Measurements from ENCODE around the gene ALPL.

The ALPL gene

DNA sequence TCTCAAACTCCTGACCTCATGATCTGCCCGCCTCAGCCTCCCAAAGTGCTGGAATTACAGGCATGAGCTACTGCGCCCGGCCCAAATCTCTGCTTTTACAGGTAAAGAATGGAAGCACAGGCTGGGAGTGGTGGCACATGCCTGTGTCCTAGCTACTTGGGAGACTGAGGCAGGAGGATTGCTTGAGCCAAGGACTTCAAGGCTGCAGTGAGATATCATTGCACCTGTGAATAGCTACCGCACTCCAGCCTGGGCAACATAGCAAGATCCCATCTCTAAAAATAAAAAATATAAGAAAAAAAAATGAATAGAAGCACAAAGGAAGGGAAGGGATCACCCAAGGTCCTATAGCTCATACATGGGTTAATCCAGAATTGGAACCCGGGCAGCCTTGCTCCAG, 15.0 kb downstream of the ALPL start:
- Histone ChIP-seq H3K36me3 (ENCODE audit: control insufficient read depth in 2 of 2, insufficient read depth in 1 of 2, low read length in 2 of 2) (no peaks in the 10 kb centered on the region), H3K27ac (ENCODE audit: extremely low read depth, low read depth, low read length) (no peak overlapping the region), H3K4me3 (ENCODE audit: low read depth, low read length) (no peak overlapping the region), H3K4me1 (ENCODE audit: control insufficient read depth, insufficient read depth, low read length) (no peaks in the 10 kb centered on the region), H3K9me3 (ENCODE audit: control insufficient read depth, insufficient read depth, low read depth, low read length) (no peaks in the 10 kb centered on the region)
- POLR2A ChIA-PET = no interaction called here
- TF ChIP-seq ZNF10 (tag by site-specific recombination; IDR thresholded peaks at IDR 0.05) = no peak
- no peak for TF ChIP-seq REPIN1 (tag by site-specific recombination; IDR thresholded peaks at IDR 0.05; ENCODE audit: low read depth)
- TF ChIP-seq ZNF549 (tag by site-specific recombination; IDR thresholded peaks at IDR 0.05) = no peak
- peak; percentile 74 for TF ChIP-seq ZNF121 (tag by site-specific recombination; IDR thresholded peaks at IDR 0.05)
- no peak for TF ChIP-seq ZEB2 (tag by site-specific recombination; IDR thresholded peaks at IDR 0.05)
- TF ChIP-seq, protein P1, sequence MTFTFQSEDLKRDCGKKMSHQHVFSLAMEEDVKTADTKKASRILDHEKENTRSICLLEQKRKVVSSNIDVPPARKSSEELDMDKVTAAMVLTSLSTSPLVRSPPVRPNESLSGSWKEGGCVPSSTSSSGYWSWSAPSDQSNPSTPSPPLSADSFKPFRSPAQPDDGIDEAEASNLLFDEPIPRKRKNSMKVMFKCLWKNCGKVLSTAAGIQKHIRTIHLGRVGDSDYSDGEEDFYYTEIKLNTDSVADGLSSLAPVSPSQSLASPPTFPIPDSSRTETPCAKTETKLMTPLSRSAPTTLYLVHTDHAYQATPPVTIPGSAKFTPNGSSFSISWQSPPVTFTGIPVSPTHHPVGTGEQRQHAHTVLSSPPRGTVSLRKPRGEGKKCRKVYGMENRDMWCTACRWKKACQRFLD (tag by site-specific recombination; IDR thresholded peaks at IDR 0.05) = no peak
- no peak for TF ChIP-seq MEIS1 (CRISPR knock-in tag; IDR thresholded peaks at IDR 0.05; ENCODE audit: borderline replicate concordance)
- CTCF ChIA-PET = interaction anchor here (0.7 to 2.1 kb wide), 5 partner anchors 12 to 358 kb away, joined by 3 to 8 read pairs (median 3); no protein-coding TSS in a partner anchor

DNA sequence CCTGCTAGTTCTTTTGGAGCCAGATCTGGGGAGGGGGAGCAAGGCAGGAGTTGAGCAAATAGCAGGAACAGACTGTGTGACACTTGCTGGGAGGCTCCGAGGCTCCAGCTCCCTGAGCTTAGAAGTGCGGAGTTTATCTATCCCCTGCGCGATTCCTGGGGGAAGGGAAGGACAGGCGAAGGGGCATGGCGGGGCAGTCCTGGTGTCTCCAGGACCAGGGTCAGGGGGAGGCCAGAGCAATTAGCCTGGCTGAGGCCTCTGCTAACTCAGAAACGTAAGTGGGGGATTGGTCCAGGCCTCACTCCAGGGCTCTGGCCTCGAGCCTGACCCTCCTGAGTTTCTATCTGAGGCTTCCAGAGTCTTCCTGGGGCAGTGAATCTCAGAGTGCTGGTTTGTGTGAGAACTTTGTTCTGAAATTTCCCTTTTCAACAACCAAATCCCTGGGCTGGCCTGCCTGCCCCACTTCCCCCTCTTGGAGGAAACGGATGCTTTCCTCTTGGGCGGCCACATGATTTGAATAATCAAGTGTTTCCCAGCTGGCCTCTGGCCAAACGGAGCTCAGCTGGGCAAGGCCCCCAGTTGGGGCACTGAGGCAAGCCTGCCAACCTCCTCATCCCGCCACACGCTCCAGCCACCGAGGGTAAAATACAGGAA, 15.6 kb downstream of the ALPL start:
- TF ChIP-seq ZNF221 (tag by site-specific recombination; IDR thresholded peaks at IDR 0.05; ENCODE audit: borderline replicate concordance) (no peak), ZNF76 (tag by site-specific recombination; IDR thresholded peaks at IDR 0.05; ENCODE audit: borderline replicate concordance, low read depth) (no peak), ZNF624 (tag by site-specific recombination; IDR thresholded peaks at IDR 0.05) (no peak), ZNF473 (tag by site-specific recombination; IDR thresholded peaks at IDR 0.05) (no peak), EGR2 (tag by site-specific recombination; IDR thresholded peaks at IDR 0.05; ENCODE audit: low read depth) (no peak), ZNF558 (tag by site-specific recombination; IDR thresholded peaks at IDR 0.05) (no peak), ZNF514 (tag by site-specific recombination; IDR thresholded peaks at IDR 0.05) (no peak)
- TF ChIP-seq, protein P2, sequence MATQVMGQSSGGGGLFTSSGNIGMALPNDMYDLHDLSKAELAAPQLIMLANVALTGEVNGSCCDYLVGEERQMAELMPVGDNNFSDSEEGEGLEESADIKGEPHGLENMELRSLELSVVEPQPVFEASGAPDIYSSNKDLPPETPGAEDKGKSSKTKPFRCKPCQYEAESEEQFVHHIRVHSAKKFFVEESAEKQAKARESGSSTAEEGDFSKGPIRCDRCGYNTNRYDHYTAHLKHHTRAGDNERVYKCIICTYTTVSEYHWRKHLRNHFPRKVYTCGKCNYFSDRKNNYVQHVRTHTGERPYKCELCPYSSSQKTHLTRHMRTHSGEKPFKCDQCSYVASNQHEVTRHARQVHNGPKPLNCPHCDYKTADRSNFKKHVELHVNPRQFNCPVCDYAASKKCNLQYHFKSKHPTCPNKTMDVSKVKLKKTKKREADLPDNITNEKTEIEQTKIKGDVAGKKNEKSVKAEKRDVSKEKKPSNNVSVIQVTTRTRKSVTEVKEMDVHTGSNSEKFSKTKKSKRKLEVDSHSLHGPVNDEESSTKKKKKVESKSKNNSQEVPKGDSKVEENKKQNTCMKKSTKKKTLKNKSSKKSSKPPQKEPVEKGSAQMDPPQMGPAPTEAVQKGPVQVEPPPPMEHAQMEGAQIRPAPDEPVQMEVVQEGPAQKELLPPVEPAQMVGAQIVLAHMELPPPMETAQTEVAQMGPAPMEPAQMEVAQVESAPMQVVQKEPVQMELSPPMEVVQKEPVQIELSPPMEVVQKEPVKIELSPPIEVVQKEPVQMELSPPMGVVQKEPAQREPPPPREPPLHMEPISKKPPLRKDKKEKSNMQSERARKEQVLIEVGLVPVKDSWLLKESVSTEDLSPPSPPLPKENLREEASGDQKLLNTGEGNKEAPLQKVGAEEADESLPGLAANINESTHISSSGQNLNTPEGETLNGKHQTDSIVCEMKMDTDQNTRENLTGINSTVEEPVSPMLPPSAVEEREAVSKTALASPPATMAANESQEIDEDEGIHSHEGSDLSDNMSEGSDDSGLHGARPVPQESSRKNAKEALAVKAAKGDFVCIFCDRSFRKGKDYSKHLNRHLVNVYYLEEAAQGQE (tag by site-specific recombination; IDR thresholded peaks at IDR 0.05) = no peak
- TF ChIP-seq, protein P3, sequence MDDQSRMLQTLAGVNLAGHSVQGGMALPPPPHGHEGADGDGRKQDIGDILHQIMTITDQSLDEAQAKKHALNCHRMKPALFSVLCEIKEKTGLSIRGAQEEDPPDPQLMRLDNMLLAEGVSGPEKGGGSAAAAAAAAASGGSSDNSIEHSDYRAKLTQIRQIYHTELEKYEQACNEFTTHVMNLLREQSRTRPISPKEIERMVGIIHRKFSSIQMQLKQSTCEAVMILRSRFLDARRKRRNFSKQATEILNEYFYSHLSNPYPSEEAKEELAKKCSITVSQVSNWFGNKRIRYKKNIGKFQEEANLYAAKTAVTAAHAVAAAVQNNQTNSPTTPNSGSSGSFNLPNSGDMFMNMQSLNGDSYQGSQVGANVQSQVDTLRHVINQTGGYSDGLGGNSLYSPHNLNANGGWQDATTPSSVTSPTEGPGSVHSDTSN (CRISPR knock-in tag; IDR thresholded peaks at IDR 0.05) = no peak
- no peak overlapping the region for H3K4me3 ChIP-seq (ENCODE audit: low read depth, low read length)
- ChIA-PET CTCF (interaction anchor here (0.7 to 1.2 kb wide), 4 partner anchors 12 to 358 kb away, joined by 3 to 8 read pairs (median 3); no protein-coding TSS in a partner anchor), POLR2A (no interaction called here)
- H3K9me3 ChIP-seq (ENCODE audit: control insufficient read depth, insufficient read depth, low read depth, low read length) = no peaks in the 10 kb centered on the region
- no peaks in the 10 kb centered on the region for H3K4me1 ChIP-seq (ENCODE audit: control insufficient read depth, insufficient read depth, low read length)
- no peak overlapping the region for H3K27ac ChIP-seq (ENCODE audit: extremely low read depth, low read depth, low read length)
- no peaks in the 10 kb centered on the region for H3K36me3 ChIP-seq (ENCODE audit: control insufficient read depth in 2 of 2, insufficient read depth in 1 of 2, low read length in 2 of 2)

DNA sequence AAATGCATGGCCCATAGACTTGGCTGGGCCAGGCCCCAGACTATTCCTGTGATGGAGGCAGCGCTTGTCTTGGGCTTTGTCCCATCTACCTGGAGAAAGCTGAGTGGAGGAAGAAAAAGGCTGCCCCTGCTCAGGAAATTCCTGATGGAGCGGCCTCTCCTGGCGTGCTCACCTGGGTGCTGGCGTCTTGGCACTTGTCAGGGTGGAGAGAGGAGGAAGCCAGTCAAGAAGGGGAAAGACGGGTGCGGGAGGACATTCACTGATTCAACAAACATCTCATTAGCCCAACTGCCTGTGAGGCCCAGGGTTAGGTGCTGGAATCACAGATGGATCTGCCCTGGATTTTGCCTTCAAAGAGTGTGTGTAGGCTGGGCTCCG, 16.1 kb downstream of the ALPL start:
- H3K9me3 ChIP-seq (ENCODE audit: control insufficient read depth, insufficient read depth, low read depth, low read length) = no peaks in the 10 kb centered on the region
- CTCF ChIA-PET = interaction anchor here (1.3 kb wide), 1 partner anchor 14 kb away, joined by 4 read pairs; no protein-coding TSS in a partner anchor
- no peaks in the 10 kb centered on the region for H3K4me1 ChIP-seq (ENCODE audit: control insufficient read depth, insufficient read depth, low read length)
- no peak overlapping the region for H3K4me3 ChIP-seq (ENCODE audit: low read depth, low read length)
- POLR2A ChIA-PET = no interaction called here
- TF ChIP-seq ZFHX2 (tag by site-specific recombination; conservative IDR thresholded peaks at IDR 0.05) (peak; percentile 27; the same call in 1 of the 2 replicates), YY2 (tag by site-specific recombination; IDR thresholded peaks at IDR 0.05) (no peak)
- TF ChIP-seq, protein P4, sequence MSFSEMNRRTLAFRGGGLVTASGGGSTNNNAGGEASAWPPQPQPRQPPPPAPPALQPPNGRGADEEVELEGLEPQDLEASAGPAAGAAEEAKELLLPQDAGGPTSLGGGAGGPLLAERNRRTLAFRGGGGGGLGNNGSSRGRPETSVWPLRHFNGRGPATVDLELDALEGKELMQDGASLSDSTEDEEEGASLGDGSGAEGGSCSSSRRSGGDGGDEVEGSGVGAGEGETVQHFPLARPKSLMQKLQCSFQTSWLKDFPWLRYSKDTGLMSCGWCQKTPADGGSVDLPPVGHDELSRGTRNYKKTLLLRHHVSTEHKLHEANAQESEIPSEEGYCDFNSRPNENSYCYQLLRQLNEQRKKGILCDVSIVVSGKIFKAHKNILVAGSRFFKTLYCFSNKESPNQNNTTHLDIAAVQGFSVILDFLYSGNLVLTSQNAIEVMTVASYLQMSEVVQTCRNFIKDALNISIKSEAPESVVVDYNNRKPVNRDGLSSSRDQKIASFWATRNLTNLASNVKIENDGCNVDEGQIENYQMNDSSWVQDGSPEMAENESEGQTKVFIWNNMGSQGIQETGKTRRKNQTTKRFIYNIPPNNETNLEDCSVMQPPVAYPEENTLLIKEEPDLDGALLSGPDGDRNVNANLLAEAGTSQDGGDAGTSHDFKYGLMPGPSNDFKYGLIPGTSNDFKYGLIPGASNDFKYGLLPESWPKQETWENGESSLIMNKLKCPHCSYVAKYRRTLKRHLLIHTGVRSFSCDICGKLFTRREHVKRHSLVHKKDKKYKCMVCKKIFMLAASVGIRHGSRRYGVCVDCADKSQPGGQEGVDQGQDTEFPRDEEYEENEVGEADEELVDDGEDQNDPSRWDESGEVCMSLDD (tag by site-specific recombination; IDR thresholded peaks at IDR 0.05) = no peak
- no peaks in the 10 kb centered on the region for H3K36me3 ChIP-seq (ENCODE audit: control insufficient read depth in 2 of 2, insufficient read depth in 1 of 2, low read length in 2 of 2)
- H3K27ac ChIP-seq (ENCODE audit: extremely low read depth, low read depth, low read length) = no peak overlapping the region
